ENCODE results near the gene PDE6D. TPM values are rescaled to one million over a fixed set of nuclear protein-coding genes. Genes with fewer than 3 reads are reported as not detected.
"Not testable (repeated sequence)": the region's sequence is repeated elsewhere in the genome, so short reads cannot be mapped to it uniquely, and the experiment has no call there.

The PDE6D gene
- total RNA-seq, 1 experiment from 2014 or later, result 44.9 TPM

GRCh38 chr2:231781798-231782726 is 980 bp upstream of the PDE6D start:
- peak; percentile 38 for DNase-seq (ENCODE audit: low read depth)
- in situ Hi-C loops (cut with HindIII; ENCODE audit: low pct_unique_long_range_greater_than_20kb, low sequenced_read_pairs), result no loop called here

GRCh38 chr2:231780123-231780908 is 766 bp downstream of the PDE6D start:
- no peak for DNase-seq (ENCODE audit: low read depth)
- in situ Hi-C loops (cut with HindIII; ENCODE audit: low pct_unique_long_range_greater_than_20kb, low sequenced_read_pairs), result no loop called here

GRCh38 chr2:231769170-231770136 is 11.6 kb downstream of the PDE6D start:
- in situ Hi-C loops (cut with HindIII; ENCODE audit: low pct_unique_long_range_greater_than_20kb, low sequenced_read_pairs), result no loop called here

GRCh38 chr2:231765496-231765929 is 15.6 kb downstream of the PDE6D start:
- in situ Hi-C loops (cut with HindIII; ENCODE audit: low pct_unique_long_range_greater_than_20kb, low sequenced_read_pairs), result no loop called here
- no peak for DNase-seq (ENCODE audit: low read depth)

More at GRCh38 chr2:231769170-231770136, 11.6 kb downstream of the PDE6D start:
- no peak for DNase-seq (ENCODE audit: low read depth)

GRCh38 chr2:231764760-231765159 is 16.3 kb downstream of the PDE6D start:
- in situ Hi-C loops (cut with HindIII; ENCODE audit: low pct_unique_long_range_greater_than_20kb, low sequenced_read_pairs), result no loop called here
- peak; percentile 73 for DNase-seq (ENCODE audit: low read depth)

- DNase-seq (ENCODE audit: low read depth), result no peak
- in situ Hi-C loops (cut with HindIII; ENCODE audit: low pct_unique_long_range_greater_than_20kb, low sequenced_read_pairs), result no loop called here
Observed at GRCh38 chr2:231764124-231764523, 17.0 kb downstream of the PDE6D start.

GRCh38 chr2:231761735-231762134 is 19.3 kb downstream of the PDE6D start:
- in situ Hi-C loops (cut with HindIII; ENCODE audit: low pct_unique_long_range_greater_than_20kb, low sequenced_read_pairs), result no loop called here
- DNase-seq (ENCODE audit: low read depth), result no peak

GRCh38 chr2:231752061-231752460 is 29.0 kb downstream of the PDE6D start:
- in situ Hi-C loops (cut with HindIII; ENCODE audit: low pct_unique_long_range_greater_than_20kb, low sequenced_read_pairs), result no loop called here
- DNase-seq (ENCODE audit: low read depth), result no peak

GRCh38 chr2:231751042-231751815 is 29.9 kb downstream of the PDE6D start:
- DNase-seq (ENCODE audit: low read depth), result no peak
- in situ Hi-C loops (cut with HindIII; ENCODE audit: low pct_unique_long_range_greater_than_20kb, low sequenced_read_pairs), result no loop called here

GRCh38 chr2:231749016-231749415 is 32.1 kb downstream of the PDE6D start:
- in situ Hi-C loops (cut with HindIII; ENCODE audit: low pct_unique_long_range_greater_than_20kb, low sequenced_read_pairs), result not testable (repeated sequence)

GRCh38 chr2:231748153-231748896 is 32.8 kb downstream of the PDE6D start:
- DNase-seq (ENCODE audit: low read depth); in situ Hi-C loops (cut with HindIII; ENCODE audit: low pct_unique_long_range_greater_than_20kb, low sequenced_read_pairs): not testable (repeated sequence)

More at GRCh38 chr2:231749016-231749415, 32.1 kb downstream of the PDE6D start:
- not testable (repeated sequence) for DNase-seq (ENCODE audit: low read depth)

- DNase-seq (ENCODE audit: low read depth), result no peak
- in situ Hi-C loops (cut with HindIII; ENCODE audit: low pct_unique_long_range_greater_than_20kb, low sequenced_read_pairs), result no loop called here
Observed at GRCh38 chr2:231745303-231746038, 35.6 kb downstream of the PDE6D start.

- no peak for DNase-seq (ENCODE audit: low read depth)
- in situ Hi-C loops (cut with HindIII; ENCODE audit: low pct_unique_long_range_greater_than_20kb, low sequenced_read_pairs), result no loop called here
Observed at GRCh38 chr2:231743376-231744116, 37.5 kb downstream of the PDE6D start.

- in situ Hi-C loops (cut with HindIII; ENCODE audit: low pct_unique_long_range_greater_than_20kb, low sequenced_read_pairs), result no loop called here
- no peak for DNase-seq (ENCODE audit: low read depth)
Observed at GRCh38 chr2:231737761-231738160, 43.3 kb downstream of the PDE6D start.

GRCh38 chr2:231732604-231733003 is 48.5 kb downstream of the PDE6D start:
- no peak for DNase-seq (ENCODE audit: low read depth)
- in situ Hi-C loops (cut with HindIII; ENCODE audit: low pct_unique_long_range_greater_than_20kb, low sequenced_read_pairs), result no loop called here
